OCI-LY1 (cell line): ENCODE results near the gene NTHL1.

Source experiments
- H2AFZ ChIP-seq: fragments of 200-600 bp; sonication (generic), shearing (Covaris generic); 2 replicates; pipeline ENCODE4 v1.6.0; 2014; ENCODE audit warnings: antibody characterized with exemption, mild to moderate bottlenecking, low read length
- H3F3A ChIP-seq: fragments of 200-600 bp; sonication (generic), shearing (Covaris generic); 2 replicates; pipeline ENCODE4 v1.6.0; 2014; ENCODE audit warnings: mild to moderate bottlenecking, antibody characterized with exemption, low read length, moderate library complexity; ENCODE audit not compliant: insufficient read depth
- H3K27ac ChIP-seq: fragments of 200-600 bp; sonication (generic); 2 replicates; pipeline ENCODE4 v1.5.1; 2014; ENCODE audit warnings: low read length, mixed run types, mild to moderate bottlenecking, low read depth; ENCODE audit not compliant: poor library complexity, severe bottlenecking
- H3K27me3 ChIP-seq: fragments of 200-600 bp; sonication (generic); 2 replicates; pipeline ENCODE4 v1.6.0; 2014; ENCODE audit warnings: antibody characterized with exemption, mild to moderate bottlenecking, low read length, moderate library complexity; ENCODE audit not compliant: insufficient read depth
- H3K36me3 ChIP-seq: fragments of 200-600 bp; sonication (generic); 2 replicates; pipeline ENCODE4 v1.6.1; 2014; ENCODE audit warnings: mild to moderate bottlenecking, antibody characterized with exemption, low read length, moderate library complexity, mixed read lengths; ENCODE audit not compliant: insufficient read depth
- H3K4me1 ChIP-seq: fragments of 200-600 bp; sonication (generic); 2 replicates; pipeline ENCODE4 v1.5.1; 2014; ENCODE audit warnings: mild to moderate bottlenecking, low read length, moderate library complexity; ENCODE audit not compliant: insufficient read depth, severe bottlenecking
- H3K4me2 ChIP-seq: fragments of 200-600 bp; sonication (generic), shearing (Covaris generic); 2 replicates; pipeline ENCODE4 v1.6.1; 2014; ENCODE audit warnings: low read length
- H3K4me3 ChIP-seq: fragments of 200-600 bp; sonication (generic); 2 replicates; pipeline ENCODE4 v1.5.1; 2014; ENCODE audit warnings: low read length, low read depth, mild to moderate bottlenecking, mixed read lengths; ENCODE audit not compliant: poor library complexity, severe bottlenecking
- H3K79me2 ChIP-seq: fragments of 200-600 bp; shearing (Covaris generic); 2 replicates; pipeline ENCODE4 v1.6.1; 2016; ENCODE audit warnings: mixed run types, low read length, mixed read lengths; ENCODE audit not compliant: insufficient read depth
- H3K9ac ChIP-seq: fragments of 200-600 bp; sonication (generic), shearing (Covaris generic); 2 replicates; pipeline ENCODE4 v1.6.1; 2014; ENCODE audit warnings: mild to moderate bottlenecking, low read length, mixed read lengths
- H3K9me2 ChIP-seq: fragments of 200-600 bp; sonication (generic), shearing (Covaris generic); 2 replicates; pipeline ENCODE4 v1.6.1; 2014; ENCODE audit warnings: low read depth, mild to moderate bottlenecking, low read length, mixed read lengths
- H3K9me3 ChIP-seq: fragments of 200-600 bp; shearing (Covaris generic); 2 replicates; pipeline ENCODE4 v1.6.1; 2014; ENCODE audit warnings: low read length, mixed read lengths
- H4K20me1 ChIP-seq: fragments of 200-600 bp; sonication (generic), shearing (Covaris generic); 2 replicates; pipeline ENCODE4 v1.6.0; 2016; ENCODE audit warnings: mild to moderate bottlenecking, low read length; ENCODE audit not compliant: insufficient read depth
- EZH2 ChIP-seq: fragments of 200-600 bp; sonication (generic), shearing (Covaris generic); IDR thresholded peaks from 2 replicates; pipeline ENCODE4 v1.8.0; 2017; ENCODE audit warnings: borderline replicate concordance, mixed run types, mild to moderate bottlenecking, antibody characterized with exemption, low read length, moderate library complexity, mixed read lengths
- TF ChIP-seq, protein P1 (sequence below): fragments of 200-600 bp; sonication (generic), shearing (Covaris generic); IDR thresholded peaks from 2 replicates; pipeline ENCODE4 v1.5.1; 2017; ENCODE audit warnings: mild to moderate bottlenecking, antibody characterized with exemption, low read length, moderate library complexity, mixed read lengths

Gene NTHL1

DNA sequence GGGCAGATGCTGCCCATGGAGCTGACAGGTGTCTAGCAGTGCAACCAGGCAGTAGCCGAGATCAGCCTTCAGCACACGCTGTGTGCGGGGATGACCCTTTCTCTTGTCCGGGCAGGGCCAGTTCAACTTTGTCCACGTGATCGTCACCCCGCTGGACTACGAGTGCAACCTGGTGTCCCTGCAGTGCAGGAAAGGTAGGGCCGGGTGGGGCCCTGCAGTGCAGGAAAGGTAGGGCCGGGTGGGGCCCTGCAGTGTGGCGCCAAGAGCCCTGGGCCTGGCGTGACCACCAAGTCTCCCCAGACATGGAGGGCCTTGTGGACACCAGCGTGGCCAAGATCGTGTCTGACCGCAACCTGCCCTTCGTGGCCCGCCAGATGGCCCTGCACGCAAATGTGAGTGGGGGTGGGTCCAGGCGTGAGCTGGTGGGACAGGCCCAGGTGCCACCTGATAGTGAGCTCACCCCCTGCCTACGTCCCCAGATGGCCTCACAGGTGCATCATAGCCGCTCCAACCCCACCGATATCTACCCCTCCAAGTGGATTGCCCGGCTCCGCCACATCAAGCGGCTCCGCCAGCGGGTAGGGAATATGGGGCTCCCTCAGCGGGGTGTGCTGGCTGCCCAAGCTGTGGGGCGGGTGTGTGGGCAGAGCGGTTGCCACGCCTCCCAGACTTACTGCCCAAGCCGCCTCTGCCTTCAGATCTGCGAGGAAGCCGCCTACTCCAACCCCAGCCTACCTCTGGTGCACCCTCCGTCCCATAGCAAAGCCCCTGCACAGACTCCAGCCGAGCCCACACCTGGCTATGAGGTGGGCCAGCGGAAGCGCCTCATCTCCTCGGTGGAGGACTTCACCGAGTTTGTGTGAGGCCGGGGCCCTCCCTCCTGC is 40.4 kb upstream of the NTHL1 start:
- Histone ChIP-seq H3K9me3 (no peaks in the 10 kb centered on the region), H3F3A (no peaks in the 10 kb centered on the region), H3K27me3 (no peaks in the 10 kb centered on the region), H3K36me3 (peaks cover 43% of the 10 kb centered on the region), H3K9me2 (no peaks in the 10 kb centered on the region), H3K79me2 (no peaks in the 10 kb centered on the region), H3K27ac (no peak overlapping the region), H4K20me1 (no peaks in the 10 kb centered on the region), H2AFZ (no peak overlapping the region), H3K4me1 (peaks cover 18% of the 10 kb centered on the region), H3K4me2 (no peak overlapping the region), H3K9ac (no peak overlapping the region), H3K4me3 (no peak overlapping the region)
- TF ChIP-seq EZH2 = no peak
- TF ChIP-seq, protein P1, sequence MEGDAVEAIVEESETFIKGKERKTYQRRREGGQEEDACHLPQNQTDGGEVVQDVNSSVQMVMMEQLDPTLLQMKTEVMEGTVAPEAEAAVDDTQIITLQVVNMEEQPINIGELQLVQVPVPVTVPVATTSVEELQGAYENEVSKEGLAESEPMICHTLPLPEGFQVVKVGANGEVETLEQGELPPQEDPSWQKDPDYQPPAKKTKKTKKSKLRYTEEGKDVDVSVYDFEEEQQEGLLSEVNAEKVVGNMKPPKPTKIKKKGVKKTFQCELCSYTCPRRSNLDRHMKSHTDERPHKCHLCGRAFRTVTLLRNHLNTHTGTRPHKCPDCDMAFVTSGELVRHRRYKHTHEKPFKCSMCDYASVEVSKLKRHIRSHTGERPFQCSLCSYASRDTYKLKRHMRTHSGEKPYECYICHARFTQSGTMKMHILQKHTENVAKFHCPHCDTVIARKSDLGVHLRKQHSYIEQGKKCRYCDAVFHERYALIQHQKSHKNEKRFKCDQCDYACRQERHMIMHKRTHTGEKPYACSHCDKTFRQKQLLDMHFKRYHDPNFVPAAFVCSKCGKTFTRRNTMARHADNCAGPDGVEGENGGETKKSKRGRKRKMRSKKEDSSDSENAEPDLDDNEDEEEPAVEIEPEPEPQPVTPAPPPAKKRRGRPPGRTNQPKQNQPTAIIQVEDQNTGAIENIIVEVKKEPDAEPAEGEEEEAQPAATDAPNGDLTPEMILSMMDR = no peak

DNA sequence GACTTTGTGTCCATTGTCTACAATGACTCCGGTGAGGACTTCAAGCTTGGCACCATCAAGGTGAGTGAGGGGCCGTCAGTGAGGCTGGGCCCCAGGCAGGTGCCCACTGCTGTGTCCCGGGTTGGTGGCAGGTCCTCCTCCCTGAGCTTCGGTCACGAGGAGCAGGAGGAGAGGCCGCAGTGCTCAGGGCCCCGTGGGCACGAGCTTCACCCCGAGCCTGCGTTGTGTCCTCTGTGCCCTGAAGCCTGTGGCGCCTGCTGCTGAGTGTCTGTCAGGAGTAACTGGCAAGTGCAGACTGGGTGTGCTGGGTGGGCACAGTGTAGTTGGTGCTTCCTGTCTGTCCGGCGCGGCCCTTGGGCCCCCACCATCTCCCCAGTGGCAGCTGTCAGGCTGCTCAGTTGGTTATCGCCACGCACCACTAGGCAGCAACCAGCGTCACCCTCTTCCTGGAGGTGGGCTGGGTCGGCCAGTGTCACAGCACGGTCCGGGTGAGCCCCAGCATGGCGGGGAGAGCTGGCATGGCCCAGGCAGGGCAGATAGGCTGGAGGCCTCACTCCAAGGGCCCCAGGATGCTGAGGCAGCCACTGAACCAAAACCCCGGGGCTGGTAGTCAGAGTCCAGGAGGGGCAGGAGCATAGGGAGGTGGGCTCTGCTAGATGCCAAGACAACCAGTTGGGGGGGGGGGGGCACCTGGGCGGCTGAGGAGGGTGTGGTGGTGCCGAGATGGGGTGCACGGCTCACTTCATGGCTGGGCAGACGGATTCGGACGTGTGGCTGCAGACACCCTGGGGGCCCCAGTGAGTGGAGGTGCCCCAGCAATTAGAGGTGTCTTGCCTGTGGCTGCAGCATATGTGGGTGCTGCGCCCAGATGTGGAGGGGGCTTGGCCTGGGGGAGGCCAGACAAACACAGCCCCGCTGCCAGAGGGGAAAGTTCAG is 39.4 kb upstream of the NTHL1 start:
- no peak for TF ChIP-seq EZH2
- TF ChIP-seq, protein P1 = no peak
- H4K20me1 ChIP-seq = no peaks in the 10 kb centered on the region
- no peaks in the 10 kb centered on the region for H3K79me2 ChIP-seq
- no peak overlapping the region for H2AFZ ChIP-seq
- no peaks in the 10 kb centered on the region for H3K9me3 ChIP-seq
- no peak overlapping the region for H3K27ac ChIP-seq
- H3K9me2 ChIP-seq = no peaks in the 10 kb centered on the region
- H3K4me2 ChIP-seq = no peak overlapping the region
- H3K4me1 ChIP-seq = peaks cover 18% of the 10 kb centered on the region
- no peak overlapping the region for H3K9ac ChIP-seq
- peaks cover 47% of the 10 kb centered on the region for H3K36me3 ChIP-seq
- no peaks in the 10 kb centered on the region for H3K27me3 ChIP-seq
- no peak overlapping the region for H3K4me3 ChIP-seq
- H3F3A ChIP-seq = no peaks in the 10 kb centered on the region

DNA sequence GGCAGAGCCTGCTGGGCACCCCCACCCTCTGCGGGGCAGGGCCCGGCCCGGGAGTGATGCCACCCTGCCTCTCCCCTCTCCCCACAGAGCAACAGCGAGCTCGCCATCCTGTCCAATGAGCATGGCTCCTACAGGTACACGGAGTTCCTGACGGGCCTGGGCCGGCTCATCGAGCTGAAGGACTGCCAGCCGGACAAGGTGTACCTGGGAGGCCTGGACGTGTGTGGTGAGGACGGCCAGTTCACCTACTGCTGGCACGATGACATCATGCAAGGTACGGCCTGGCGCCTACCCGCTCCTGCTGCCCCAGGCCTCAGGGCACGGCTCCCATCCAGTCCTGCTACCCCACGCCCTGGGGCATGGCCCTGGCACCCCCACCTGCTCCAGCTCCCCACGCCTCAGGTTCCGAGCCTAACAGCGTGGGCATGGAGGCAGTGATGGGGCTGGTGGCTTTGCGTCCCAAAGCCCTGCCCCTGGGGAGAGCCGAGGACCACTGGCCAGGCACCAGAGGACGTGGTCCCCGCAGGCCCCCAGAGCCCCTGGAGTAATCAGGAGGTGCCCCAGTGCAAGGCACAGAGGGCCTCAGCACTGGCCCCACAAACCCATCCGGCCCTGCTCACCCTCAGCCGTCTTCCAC is 38.6 kb upstream of the NTHL1 start:
- no peaks in the 10 kb centered on the region for H3F3A ChIP-seq
- no peak overlapping the region for H2AFZ ChIP-seq
- no peak overlapping the region for H3K27ac ChIP-seq
- no peak overlapping the region for H3K9ac ChIP-seq
- no peak overlapping the region for H3K4me2 ChIP-seq
- H3K36me3 ChIP-seq = peaks cover 52% of the 10 kb centered on the region
- no peaks in the 10 kb centered on the region for H4K20me1 ChIP-seq
- no peaks in the 10 kb centered on the region for H3K9me3 ChIP-seq
- peaks cover 18% of the 10 kb centered on the region for H3K4me1 ChIP-seq
- H3K4me3 ChIP-seq = no peak overlapping the region
- H3K79me2 ChIP-seq = no peaks in the 10 kb centered on the region
- TF ChIP-seq, protein P1 = no peak
- TF ChIP-seq EZH2 = no peak
- no peaks in the 10 kb centered on the region for H3K9me2 ChIP-seq
- H3K27me3 ChIP-seq = no peaks in the 10 kb centered on the region
